A673 (cell line): Measurements from ENCODE around the gene TBCD. TPM values are rescaled to one million over a fixed set of nuclear protein-coding genes. Genes with fewer than 3 reads are reported as not detected.

ENCODE experiments used
- BruUV-seq: library from RNA; stranded (reverse); fragments of 400-500 nt; replicated peaks from 2 replicates; lab custom pipeline; 2021; lab: Mats Ljungman, UMichigan
- CTCF ChIA-PET: fragments of 300-600 bp; sonication (Branson Sonifier 250); formaldehyde crosslinking; loops from one replicate; lab custom pipeline; 2022; ENCODE audit warnings: antibody characterized with exemption; lab: Charles Lee
- POLR2A ChIA-PET: fragments of 300-600 bp; sonication (Branson Sonifier 250); formaldehyde crosslinking; loops from one replicate; lab custom pipeline; 2022; ENCODE audit warnings: antibody characterized with exemption; ENCODE audit not compliant: low non-redundant PET; lab: Charles Lee
- DNase-seq: peaks from one replicate; pipeline ENCODE4 v3.0.0-alpha.2; 2015; ENCODE audit warnings: low spot score
- H3K27ac ChIP-seq: fragments of 200-600 bp; sonication (generic); 2 replicates; pipeline ENCODE4 v1.5.1; 2016; ENCODE audit warnings: mixed run types, low read depth, mild to moderate bottlenecking, mixed read lengths, antibody characterized with exemption, low read length; ENCODE audit not compliant: poor library complexity, severe bottlenecking
- H3K27me3 ChIP-seq: fragments of 200-600 bp; sonication (generic); replicated peaks from 2 replicates; pipeline ENCODE4 v1.6.1; 2017; ENCODE audit warnings: mixed run types, low read depth, mild to moderate bottlenecking, mixed read lengths, antibody characterized with exemption, low read length; ENCODE audit not compliant: insufficient read depth, poor library complexity
- H3K36me3 ChIP-seq: fragments of 200-600 bp; sonication (generic); 2 replicates; pipeline ENCODE4 v1.6.1; 2016; ENCODE audit warnings: mixed run types, mild to moderate bottlenecking, mixed read lengths, antibody characterized with exemption, low read length; ENCODE audit not compliant: insufficient read depth, poor library complexity, severe bottlenecking
- H3K4me1 ChIP-seq: fragments of 200-600 bp; sonication (generic); 2 replicates; pipeline ENCODE4 v1.6.1; 2017; ENCODE audit warnings: mixed run types, mild to moderate bottlenecking, mixed read lengths, antibody characterized with exemption, low read length; ENCODE audit not compliant: insufficient read depth, poor library complexity, severe bottlenecking
- H3K4me3 ChIP-seq: fragments of 200-600 bp; sonication (generic); 2 replicates; pipeline ENCODE4 v1.5.1; 2016; ENCODE audit warnings: low read depth, mixed run types, mild to moderate bottlenecking, mixed read lengths, low read length; ENCODE audit not compliant: poor library complexity, severe bottlenecking
- H3K9me3 ChIP-seq: fragments of 200-600 bp; sonication (generic); 2 replicates; pipeline ENCODE4 v1.6.1; 2016; ENCODE audit warnings: mixed run types, low read depth, mild to moderate bottlenecking, mixed read lengths, antibody characterized with exemption, low read length; ENCODE audit not compliant: poor library complexity, severe bottlenecking
- CTCF ChIP-seq: fragments of 300-800, 200-600 bp; sonication (generic); conservative IDR thresholded peaks from 2 replicates; pipeline ENCODE4 v1.5.1; 2017; ENCODE audit warnings: low read depth, mild to moderate bottlenecking, antibody characterized with exemption, low read length, moderate library complexity, mixed read lengths
- EZH2 ChIP-seq: fragments of 200-600 bp; sonication (generic); IDR thresholded peaks from 2 replicates; pipeline ENCODE4 v1.6.1; 2017; ENCODE audit warnings: borderline replicate concordance, low read depth, mild to moderate bottlenecking, mixed read lengths, antibody characterized with exemption, low read length; ENCODE audit not compliant: poor library complexity, severe bottlenecking
- intact Hi-C: fragments of 100-400 bp; cut with micrococcal nuclease; formaldehyde crosslinking; loops from one replicate; pipeline ENCODE4 v1.10.0; 2022; ENCODE audit not compliant: unreplicated experiment
- total RNA-seq: library from RNA; stranded (reverse); gene quantifications from 2 replicates; pipeline ENCODE4 v1.2.3, GENCODE V29; 2021

Gene TBCD
- total RNA-seq, 1 experiment from 2014 or later: 113 TPM

- Histone ChIP-seq H3K27me3 (no peaks in the 10 kb centered on the region), H3K4me3 (no peak overlapping the region), H3K4me1 (no peaks in the 10 kb centered on the region), H3K9me3 (no peaks in the 10 kb centered on the region), H3K27ac (no peak overlapping the region), H3K36me3 (no peaks in the 10 kb centered on the region)
- no peak for DNase-seq
- ChIA-PET CTCF (no interaction called here), POLR2A (no interaction called here)
- intact Hi-C loops: no loop called here
- BruUV-seq: no TSS peak
- TF ChIP-seq EZH2 (no peak), CTCF (no peak)
Observed at GRCh38 chr17:82973456-82974135, 221.7 kb downstream of the TBCD start.

- Histone ChIP-seq H3K9me3 (no peaks in the 10 kb centered on the region), H3K4me1 (no peaks in the 10 kb centered on the region), H3K27me3 (no peaks in the 10 kb centered on the region), H3K4me3 (no peak overlapping the region), H3K27ac (no peak overlapping the region), H3K36me3 (no peaks in the 10 kb centered on the region)
- TF ChIP-seq CTCF: no peak
- no peak for TF ChIP-seq EZH2
- DNase-seq: no peak
- ChIA-PET CTCF (no interaction called here), POLR2A (no interaction called here)
- intact Hi-C loops: no loop called here
- BruUV-seq: no TSS peak
Observed at GRCh38 chr17:82974136-82974952, 222.5 kb downstream of the TBCD start.

- intact Hi-C loops: no loop called here
- POLR2A ChIA-PET: no interaction called here
- no peaks in the 10 kb centered on the region for H3K9me3 ChIP-seq
- DNase-seq: no peak
- H3K27me3 ChIP-seq: no peaks in the 10 kb centered on the region
- CTCF ChIA-PET: no interaction called here
- no peaks in the 10 kb centered on the region for H3K36me3 ChIP-seq
- H3K4me3 ChIP-seq: no peak overlapping the region
- TF ChIP-seq CTCF (no peak), EZH2 (no peak)
- BruUV-seq: no TSS peak
- no peak overlapping the region for H3K27ac ChIP-seq
- H3K4me1 ChIP-seq: no peaks in the 10 kb centered on the region
Observed at GRCh38 chr17:82976982-82977488, 225.2 kb downstream of the TBCD start.
